Uterus (tissue), 4 donors: ENCODE results near the gene COPS7A. TPM values are rescaled to one million over a fixed set of nuclear protein-coding genes. Genes with fewer than 3 reads are reported as not detected.

ENCODE experiments used
- DNase-seq, 2 donors: peaks; one replicate each; pipeline ENCODE4 v3.0.0-alpha.2; 2019 to 2020
- H3K27ac ChIP-seq, 2 donors: fragments of 200-600 bp; sonication (generic); 1 replicate in 1 of 2; 2 replicates in 1 of 2; pipeline ENCODE4 v1.5.1; 2016 to 2018
- H3K27me3 ChIP-seq, 2 donors: fragments of 200-600 bp; sonication (generic); one replicate each; pipeline ENCODE4 v1.5.1; 2018 to 2019; ENCODE audit warnings: control low read depth in 1 of 2
- H3K36me3 ChIP-seq, 2 donors: fragments of 200-600 bp; sonication (generic); one replicate each; pipeline ENCODE4 v1.5.1; 2019; ENCODE audit warnings: control low read depth in 1 of 2
- H3K4me1 ChIP-seq, 2 donors: fragments of 200-600 bp; sonication (generic); one replicate each; pipeline ENCODE4 v1.5.1; 2018 to 2019; ENCODE audit warnings: control low read depth in 1 of 2
- H3K4me3 ChIP-seq, 2 donors: fragments of 200-600 bp; sonication (generic); 1 replicate in 1 of 2; 2 replicates in 1 of 2; pipeline ENCODE4 v1.5.1; 2018 to 2019; ENCODE audit warnings: mild to moderate bottlenecking in 1 of 2
- H3K9me3 ChIP-seq, 2 donors: fragments of 200-600 bp; sonication (generic); one replicate each; pipeline ENCODE4 v1.5.1; 2019; ENCODE audit warnings: control low read depth in 1 of 2
- POLR2A ChIP-seq, 2 donors: fragments of 450-650 bp; IDR thresholded peaks; one replicate each; pipeline ENCODE4 v1.6.1; 2016; ENCODE audit warnings: antibody characterized with exemption in 2 of 2, mild to moderate bottlenecking in 1 of 2, moderate library complexity in 1 of 2
- intact Hi-C: fragments of 100-400 bp; cut with DNase I; formaldehyde crosslinking; loops from one replicate; pipeline ENCODE4 v1.15.1; 2023; ENCODE audit warnings: low total_unique reads
- total RNA-seq, 4 donors: library from RNA; depleted of rRNA in 3 of 4; stranded (reverse); fragments of >200 nt in 3 of 4; gene quantifications; one replicate each; pipeline versions ENCODE4 v1.1.0 to v1.2.4, GENCODE V29; 2014 to 2023
- TF ChIP-seq, protein P1 (sequence below), 4 experiments: fragments of 200-600 bp in 2 of 4; fragments of 450-650 bp in 2 of 4; sonication (generic) in 2 of 4; IDR thresholded peaks; one replicate each; pipeline ENCODE4 v1.5.1; 2016 to 2019; ENCODE audit warnings: antibody characterized with exemption in 4 of 4, mild to moderate bottlenecking in 2 of 4, moderate library complexity in 1 of 4
- donor health status: DM: yes; HTN: yes; CAD: no.

COPS7A gene
- total RNA-seq, 4 donors from 2014 or later = 35.6 to 50.3 (median 37.7) TPM

GRCh38 chr12:6771091-6771495 lies 47.2 kb downstream of the COPS7A start:
- peak overlapping the region; percentile 74 to 98 for H3K27ac ChIP-seq

DNA sequence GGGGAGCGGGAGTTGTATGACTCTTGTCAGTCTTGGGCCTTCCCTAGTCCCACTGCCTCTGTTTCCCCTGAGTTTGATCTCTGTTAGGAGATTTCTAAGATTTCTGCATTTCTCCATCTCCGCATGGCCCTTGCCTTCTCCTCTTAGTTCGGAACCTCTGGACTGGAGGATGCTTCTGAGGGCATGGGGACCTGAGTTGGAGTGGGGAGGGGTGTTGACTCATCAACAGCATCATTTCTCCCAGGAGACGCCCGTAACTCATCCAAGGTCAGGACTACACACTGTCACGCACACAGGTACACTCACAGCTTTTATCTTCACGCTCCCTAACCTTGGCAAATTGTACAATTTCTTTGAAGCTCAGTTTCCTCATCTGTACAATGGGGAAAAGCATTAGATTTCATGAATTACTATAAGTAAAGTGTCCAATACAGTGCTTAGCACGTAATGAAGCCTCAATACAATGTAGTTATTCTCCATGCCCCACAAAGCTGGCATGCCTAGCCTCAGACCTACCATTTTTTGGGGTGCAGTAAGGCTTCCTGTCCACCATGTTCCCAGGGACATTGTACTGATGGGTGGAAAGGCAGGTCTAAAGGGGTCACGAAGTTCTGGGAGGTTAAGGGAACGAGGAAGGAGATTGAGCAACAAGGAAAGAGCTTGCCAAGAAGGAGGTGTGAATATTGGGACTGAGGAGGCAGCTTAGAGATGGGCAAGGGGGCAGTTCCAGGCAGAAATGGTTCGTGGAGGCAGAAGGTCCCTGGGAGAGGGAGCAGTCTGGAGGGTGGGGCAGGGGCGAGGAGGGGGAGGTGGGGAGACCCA lies 47.9 kb downstream of the COPS7A start:
- Histone ChIP-seq H3K4me3 (peak overlapping the region in 1 of 2 donors; percentile 41), H3K27me3 (no peaks in the 10 kb centered on the region), H3K27ac (peak overlapping the region; percentile 74 to 98), H3K9me3 (no peaks in the 10 kb centered on the region), H3K36me3 (no peaks in the 10 kb centered on the region), H3K4me1 (peaks cover 0 to 4% of the 10 kb centered on the region in 2 donors)
- intact Hi-C loops = no loop called here
- peak in 1 of 2 donors; percentile 61 for DNase-seq
- TF ChIP-seq, protein P1, sequence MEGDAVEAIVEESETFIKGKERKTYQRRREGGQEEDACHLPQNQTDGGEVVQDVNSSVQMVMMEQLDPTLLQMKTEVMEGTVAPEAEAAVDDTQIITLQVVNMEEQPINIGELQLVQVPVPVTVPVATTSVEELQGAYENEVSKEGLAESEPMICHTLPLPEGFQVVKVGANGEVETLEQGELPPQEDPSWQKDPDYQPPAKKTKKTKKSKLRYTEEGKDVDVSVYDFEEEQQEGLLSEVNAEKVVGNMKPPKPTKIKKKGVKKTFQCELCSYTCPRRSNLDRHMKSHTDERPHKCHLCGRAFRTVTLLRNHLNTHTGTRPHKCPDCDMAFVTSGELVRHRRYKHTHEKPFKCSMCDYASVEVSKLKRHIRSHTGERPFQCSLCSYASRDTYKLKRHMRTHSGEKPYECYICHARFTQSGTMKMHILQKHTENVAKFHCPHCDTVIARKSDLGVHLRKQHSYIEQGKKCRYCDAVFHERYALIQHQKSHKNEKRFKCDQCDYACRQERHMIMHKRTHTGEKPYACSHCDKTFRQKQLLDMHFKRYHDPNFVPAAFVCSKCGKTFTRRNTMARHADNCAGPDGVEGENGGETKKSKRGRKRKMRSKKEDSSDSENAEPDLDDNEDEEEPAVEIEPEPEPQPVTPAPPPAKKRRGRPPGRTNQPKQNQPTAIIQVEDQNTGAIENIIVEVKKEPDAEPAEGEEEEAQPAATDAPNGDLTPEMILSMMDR (IDR thresholded peaks at IDR 0.05) = no peak
- TF ChIP-seq POLR2A (IDR thresholded peaks at IDR 0.05) = no peak

More at GRCh38 chr12:6771091-6771495, 47.2 kb downstream of the COPS7A start:
- Histone ChIP-seq H3K36me3 (no peaks in the 10 kb centered on the region), H3K4me1 (peaks cover 0 to 4% of the 10 kb centered on the region in 2 donors), H3K9me3 (no peaks in the 10 kb centered on the region), H3K4me3 (no peak overlapping the region), H3K27me3 (no peaks in the 10 kb centered on the region)
- intact Hi-C loops = no loop called here
- DNase-seq = peak in 1 of 2 donors; percentile 64
- peak in 1 of 2 donors; percentile 34 for TF ChIP-seq POLR2A (IDR thresholded peaks at IDR 0.05)
- TF ChIP-seq, protein P1 (IDR thresholded peaks at IDR 0.05) = no peak

- intact Hi-C loops = no loop called here
- no peaks in the 10 kb centered on the region for H3K9me3 ChIP-seq
- no peaks in the 10 kb centered on the region for H3K36me3 ChIP-seq
- H3K4me1 ChIP-seq = peaks cover 0 to 4% of the 10 kb centered on the region in 2 donors
- peak; percentile 57 to 58 for DNase-seq
- peak within 1 kb of the TSS in 1 of 2 donors; percentile 41 for H3K4me3 ChIP-seq
- TF ChIP-seq, protein P1 (IDR thresholded peaks at IDR 0.05) = no peak
- no peak for TF ChIP-seq POLR2A (IDR thresholded peaks at IDR 0.05)
- H3K27ac ChIP-seq = peak within 1 kb of the TSS; percentile 74 to 98
- H3K27me3 ChIP-seq = no peaks in the 10 kb centered on the region
Observed at GRCh38 chr12:6772331-6772695, 48.5 kb downstream of the COPS7A start, which contains the start of gene LAG3. TSS of gene LAG3 (plus strand) at chr12:6772520. CDS start at chr12:6772853, 333 bp downstream.

- peak overlapping the region in 1 of 2 donors; percentile 41 for H3K4me3 ChIP-seq
- H3K4me1 ChIP-seq = peaks cover 0 to 4% of the 10 kb centered on the region in 2 donors
- no peaks in the 10 kb centered on the region for H3K9me3 ChIP-seq
- peak overlapping the region; percentile 74 to 98 for H3K27ac ChIP-seq
- no peaks in the 10 kb centered on the region for H3K36me3 ChIP-seq
- no peak for DNase-seq
- H3K27me3 ChIP-seq = no peaks in the 10 kb centered on the region
- intact Hi-C loops = no loop called here
- TF ChIP-seq, protein P1 (IDR thresholded peaks at IDR 0.05) = no peak
Observed at GRCh38 chr12:6772726-6773589, 49.1 kb downstream of the COPS7A start.
